ENCODE data around the gene POLE.

Gene POLE

DNA sequence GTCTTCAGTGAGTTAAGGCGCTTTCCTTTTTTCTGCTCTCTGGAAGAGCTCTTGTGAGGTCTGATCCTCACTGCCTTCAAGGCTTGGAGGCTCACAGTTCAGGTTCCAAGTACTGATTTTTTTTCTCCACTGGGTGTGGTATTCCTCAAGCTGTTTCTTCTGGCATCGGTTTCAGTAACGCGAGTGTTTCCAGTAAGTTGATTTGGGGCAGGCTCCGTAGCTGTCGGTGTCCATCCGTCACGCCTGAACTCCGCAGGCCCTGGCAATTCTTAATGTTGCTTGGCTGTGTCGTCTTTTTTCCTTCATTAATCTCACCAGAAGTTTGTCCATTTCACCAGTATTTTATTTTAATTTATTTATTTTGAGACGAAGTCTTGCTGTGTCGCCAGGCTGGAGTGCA, 107.4 kb downstream of the POLE start:
- no peak for DNase-seq (ENCODE audit: low spot score)

DNA sequence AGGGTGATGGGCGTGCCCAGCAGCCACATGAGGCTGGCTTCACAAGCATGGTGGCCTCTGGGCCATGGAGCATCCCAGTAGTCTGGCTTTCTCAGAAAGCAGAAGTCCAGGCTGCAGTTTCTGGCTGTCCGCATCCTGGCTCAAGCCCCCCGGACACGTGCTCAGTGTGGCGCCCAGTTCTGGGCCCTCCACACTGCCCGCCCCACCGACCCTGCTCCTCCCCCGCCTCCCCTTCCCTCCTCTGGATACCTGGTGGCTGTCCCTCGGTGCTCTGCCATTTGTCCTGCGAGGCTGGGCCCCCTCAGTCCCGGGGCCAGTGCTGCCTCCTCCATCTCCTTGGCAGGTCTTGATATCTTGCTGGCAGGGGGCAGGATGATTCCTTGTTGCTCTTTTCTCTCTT, 108.3 kb downstream of the POLE start:
- DNase-seq (ENCODE audit: low spot score) = no peak

DNA sequence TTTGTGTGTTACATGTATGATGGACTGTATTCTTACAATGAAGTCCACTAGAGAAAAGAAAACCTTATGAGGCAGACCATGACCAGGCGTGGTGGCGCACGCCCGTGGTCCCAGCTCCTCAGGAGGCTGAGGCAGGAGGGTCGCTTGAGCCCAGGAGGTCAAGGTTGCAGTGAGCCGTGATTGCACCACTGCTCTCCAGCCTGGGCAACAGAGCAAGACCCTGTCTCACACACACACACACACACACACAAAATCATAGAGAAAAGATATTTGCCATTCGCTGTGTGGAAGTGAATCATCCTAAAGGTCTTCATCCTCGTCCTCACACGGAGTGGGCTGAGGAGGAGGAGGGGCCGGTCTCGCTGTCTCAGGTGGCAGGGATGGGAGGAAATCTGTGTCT, 109.0 kb downstream of the POLE start:
- no peak for DNase-seq (ENCODE audit: low spot score)

DNA sequence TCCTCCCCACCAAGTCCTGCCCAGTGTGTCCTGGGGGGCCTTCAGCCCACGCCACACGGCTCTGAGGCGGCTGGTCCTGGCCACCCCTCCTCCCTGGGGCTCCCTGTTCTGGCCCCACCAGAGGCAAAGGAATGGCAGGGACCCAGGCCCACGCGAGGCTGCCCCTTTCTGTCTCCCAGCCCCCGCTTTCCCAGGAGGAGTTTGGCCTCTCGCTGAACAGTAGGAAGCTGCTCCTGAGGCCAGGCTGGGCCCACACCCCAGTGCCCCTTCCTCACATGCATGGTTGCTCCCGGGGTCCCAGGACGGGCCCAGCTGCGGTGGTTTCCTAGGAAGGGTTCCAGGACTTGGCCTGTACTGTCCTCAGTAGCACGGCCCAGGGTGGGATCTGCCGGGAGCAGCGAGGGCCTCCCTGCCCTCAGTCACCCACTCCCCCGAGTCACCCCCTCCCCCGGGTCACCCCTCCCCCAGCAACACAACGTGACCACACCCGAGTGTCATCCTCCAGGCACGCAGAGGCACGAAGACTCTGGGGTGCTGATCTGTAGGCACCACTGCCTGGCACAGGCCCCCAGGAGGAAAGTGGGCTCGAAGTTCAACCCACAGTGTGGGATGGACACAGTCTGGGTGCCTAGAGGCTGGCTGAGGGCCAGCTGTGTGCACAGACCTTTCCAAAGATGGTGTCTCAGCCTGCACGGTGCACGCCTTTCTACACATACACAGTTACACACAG, 109.8 kb downstream of the POLE start:
- no peak for DNase-seq (ENCODE audit: low spot score)

DNA sequence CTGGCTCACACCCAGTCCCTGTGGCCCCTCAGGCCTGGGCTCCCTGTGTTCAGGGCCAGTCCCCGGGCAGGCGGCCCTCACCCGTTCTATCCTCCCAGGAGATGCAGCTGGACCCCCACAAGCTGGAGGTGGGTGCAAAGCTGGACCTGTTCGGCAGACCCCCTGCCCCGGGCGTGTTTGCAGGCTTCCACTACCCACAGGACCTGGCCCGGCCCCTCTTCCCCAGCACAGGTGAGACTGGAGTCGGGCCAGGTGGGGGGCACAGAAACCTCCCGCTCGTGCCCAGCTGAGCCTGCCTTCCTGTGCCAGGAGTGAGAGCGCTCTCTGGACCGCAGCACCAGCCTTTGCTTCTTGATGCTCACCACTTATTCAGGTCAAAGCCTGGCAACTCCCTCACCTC, 110.4 kb downstream of the POLE start:
- no peak for DNase-seq (ENCODE audit: low spot score)

DNA sequence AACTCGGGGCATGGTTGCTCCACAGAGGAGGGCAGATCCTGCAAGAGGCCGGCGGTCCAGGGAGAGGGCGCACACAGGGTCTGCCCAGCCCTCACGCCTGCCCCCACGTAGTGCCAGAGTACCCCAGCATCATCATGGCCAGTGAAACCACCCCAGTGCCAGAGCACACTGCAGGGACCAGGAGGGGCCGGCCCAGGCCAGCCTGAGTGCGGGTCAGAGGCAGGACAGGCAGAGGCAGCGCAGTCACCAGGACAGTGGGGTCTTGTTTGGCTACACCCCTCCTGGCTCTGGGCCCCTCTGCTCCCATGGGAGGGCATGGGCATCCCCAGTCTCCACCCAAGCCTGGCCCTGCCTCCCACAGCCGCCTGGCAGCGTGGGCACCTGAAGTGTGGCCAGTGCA, 111.5 kb downstream of the POLE start:
- DNase-seq (ENCODE audit: low spot score) = no peak

DNA sequence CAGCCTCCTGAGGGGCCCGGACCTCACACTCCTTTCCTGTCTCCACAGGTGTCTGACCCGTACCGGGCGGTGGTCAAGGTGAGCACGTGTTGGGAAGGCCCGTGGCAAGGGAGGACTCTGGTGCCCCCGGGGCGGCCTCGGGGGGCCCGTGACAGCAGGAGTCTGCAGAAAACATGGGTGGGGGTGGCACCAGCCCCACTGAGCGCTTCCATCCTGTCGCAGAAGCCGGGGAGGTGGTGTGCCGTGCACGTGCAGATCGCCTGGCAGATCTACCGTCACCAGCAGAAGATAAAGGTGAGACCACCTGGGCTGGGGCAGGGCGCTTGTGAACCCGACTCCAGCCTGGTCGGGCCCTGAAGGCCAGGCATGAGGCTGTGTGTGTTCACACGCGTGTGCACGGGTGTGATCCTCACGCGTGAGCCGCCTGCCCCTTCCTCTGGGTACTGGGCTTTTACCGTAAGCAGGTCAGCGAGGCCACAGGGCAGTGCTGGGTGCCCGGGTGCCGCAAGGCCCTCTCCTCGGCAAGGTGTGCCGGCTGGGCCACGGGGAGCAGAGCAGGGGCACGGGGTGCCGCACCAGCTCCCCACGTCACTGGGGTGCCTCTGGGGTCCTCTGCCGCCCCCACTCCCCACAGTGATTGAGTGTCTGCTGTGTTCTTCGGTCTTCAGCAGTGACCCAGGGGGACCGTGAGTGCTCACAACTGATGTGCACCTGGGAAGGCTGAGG, 112.7 kb downstream of the POLE start:
- no peak for DNase-seq (ENCODE audit: low spot score)
